GM21529 (cell line): ENCODE measurements around the gene SLC28A2.
"Not testable (repeated sequence)": the region's sequence is repeated elsewhere in the genome, so short reads cannot be mapped to it uniquely, and the experiment has no call there.

ENCODE experiments used
- ATAC-seq: cut with Tn5 transposase; IDR thresholded peaks from one replicate; pipeline ENCODE4 v1.9.1; 2021; ENCODE audit not compliant: unreplicated experiment

SLC28A2 gene, protein sequence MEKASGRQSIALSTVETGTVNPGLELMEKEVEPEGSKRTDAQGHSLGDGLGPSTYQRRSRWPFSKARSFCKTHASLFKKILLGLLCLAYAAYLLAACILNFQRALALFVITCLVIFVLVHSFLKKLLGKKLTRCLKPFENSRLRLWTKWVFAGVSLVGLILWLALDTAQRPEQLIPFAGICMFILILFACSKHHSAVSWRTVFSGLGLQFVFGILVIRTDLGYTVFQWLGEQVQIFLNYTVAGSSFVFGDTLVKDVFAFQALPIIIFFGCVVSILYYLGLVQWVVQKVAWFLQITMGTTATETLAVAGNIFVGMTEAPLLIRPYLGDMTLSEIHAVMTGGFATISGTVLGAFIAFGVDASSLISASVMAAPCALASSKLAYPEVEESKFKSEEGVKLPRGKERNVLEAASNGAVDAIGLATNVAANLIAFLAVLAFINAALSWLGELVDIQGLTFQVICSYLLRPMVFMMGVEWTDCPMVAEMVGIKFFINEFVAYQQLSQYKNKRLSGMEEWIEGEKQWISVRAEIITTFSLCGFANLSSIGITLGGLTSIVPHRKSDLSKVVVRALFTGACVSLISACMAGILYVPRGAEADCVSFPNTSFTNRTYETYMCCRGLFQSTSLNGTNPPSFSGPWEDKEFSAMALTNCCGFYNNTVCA

DNA sequence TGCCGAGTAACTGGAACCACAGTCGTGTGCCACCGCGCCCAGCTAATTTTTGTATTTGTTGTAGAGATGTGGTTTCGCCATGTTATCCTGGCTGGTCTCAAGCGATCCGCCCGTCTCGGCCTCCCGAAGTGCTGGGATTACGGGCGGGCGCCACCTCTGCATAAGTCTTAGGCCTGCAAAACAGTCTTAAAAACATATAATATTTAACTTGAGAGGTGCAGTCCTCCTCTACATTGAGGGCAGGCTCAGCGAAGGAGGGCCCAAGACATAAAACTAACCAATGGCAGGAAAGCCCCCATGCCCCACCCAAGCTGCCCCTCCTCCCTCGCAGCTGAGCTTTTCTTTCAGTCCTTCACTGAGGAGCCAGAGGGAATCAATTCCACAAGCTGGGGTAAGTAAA lies at the start of gene SLC28A2:
Gene SLC28A2 (plus strand): TSS at position 347 of the 400 bp plus-strand sequence. CDS start 982 bp downstream, outside the sequence.
- ATAC-seq, result no peak

DNA sequence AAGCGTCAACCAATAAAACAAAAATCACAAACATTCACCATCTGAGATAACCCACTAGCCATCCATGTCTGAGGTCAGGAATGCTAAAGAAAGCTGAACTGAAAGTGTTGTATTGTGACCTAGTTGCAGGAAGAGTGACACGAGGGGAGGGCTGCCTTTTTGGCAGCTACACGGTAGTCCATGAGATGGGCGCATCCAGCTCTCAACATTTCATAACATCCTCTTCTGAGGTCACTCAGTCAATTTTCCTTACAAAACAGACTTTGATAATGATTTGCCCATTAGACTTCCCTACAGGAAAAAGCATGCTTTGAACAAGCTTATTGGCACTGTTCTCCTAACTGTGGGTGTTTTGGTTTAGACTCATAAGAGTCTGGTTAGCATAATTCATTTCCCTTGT lies 48.9 kb upstream of the SLC28A2 start:
- ATAC-seq, result no peak

DNA sequence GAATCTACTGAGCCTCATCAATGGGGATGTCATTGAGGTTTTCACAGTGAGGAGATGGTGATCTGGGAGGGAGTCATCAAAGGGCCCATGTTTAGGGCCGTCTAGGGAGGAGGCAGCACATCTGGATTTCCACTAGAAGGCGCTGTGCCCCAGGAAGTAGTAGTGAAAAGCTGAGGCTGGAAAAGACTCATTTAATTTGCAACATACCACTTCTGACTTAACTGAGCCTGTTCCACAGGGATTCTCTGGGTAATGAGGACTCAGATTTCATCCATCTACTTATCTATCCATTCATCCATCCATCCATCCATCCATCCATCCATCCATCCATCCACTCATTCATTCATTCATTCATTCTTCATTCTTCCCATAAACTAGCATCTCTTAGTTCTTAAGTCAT lies 46.8 kb upstream of the SLC28A2 start:
- ATAC-seq, result no peak

DNA sequence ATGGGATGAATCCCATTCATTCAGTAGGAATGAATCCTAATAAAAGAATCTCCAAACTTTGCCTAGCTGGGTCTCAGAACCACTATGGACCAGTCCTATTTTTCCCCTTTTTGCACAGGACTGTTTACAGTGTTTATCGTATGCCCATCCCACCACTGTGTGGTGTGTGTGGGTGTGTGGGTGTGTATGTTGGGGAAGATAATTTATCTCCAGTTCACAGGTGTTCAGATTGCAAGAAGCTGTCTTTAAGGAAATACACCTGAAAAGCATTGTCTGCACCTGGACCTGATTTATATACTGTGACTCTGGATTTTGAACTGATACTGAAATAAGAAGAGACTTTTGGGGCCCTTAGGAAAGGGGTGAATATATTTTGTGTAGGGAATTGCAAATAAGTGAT lies 39.5 kb upstream of the SLC28A2 start:
- no peak for ATAC-seq

DNA sequence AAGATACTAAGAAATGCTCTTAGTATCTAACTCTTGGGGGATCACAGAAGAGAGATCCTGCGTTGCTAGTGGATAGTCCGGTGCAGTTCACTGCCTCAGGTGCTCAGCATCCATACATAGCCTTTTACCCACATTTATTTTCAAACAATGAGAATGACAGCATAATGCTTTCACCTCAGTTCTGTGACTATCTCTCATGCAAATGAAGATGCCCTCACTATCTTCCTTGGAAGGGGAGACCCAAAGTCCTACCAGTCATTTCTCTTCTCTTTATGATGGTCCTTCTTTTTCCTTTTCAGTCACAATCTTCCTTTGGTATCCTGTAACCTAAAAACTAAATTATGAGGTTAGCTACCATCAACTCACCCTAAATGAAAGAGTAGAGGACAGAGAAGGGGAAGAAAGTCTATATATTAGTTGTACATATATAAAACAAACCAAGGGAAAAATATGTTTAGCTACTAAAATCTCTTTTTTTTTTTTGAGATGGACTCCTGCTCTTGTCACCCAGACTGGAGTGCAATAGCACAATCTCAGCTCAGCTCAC lies 30.9 kb upstream of the SLC28A2 start:
- ATAC-seq, result no peak

DNA sequence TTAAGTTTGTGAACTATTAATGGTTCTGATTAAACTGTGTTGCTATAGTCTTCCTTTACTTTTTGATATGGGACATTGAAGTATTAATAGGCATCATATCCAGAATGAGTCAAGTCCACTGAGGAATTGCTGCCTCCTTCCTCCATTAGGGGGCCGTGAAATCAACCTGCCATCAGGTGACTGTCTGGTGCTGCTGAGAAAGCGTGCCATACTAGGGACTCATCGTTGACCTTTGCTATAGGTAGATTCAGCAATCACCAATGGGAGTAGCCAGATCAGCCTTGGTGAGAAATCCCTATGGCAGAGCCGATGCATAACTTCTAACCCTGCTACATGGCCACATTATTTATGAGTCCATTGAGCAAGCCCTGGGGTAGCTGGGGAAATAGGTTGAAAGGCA lies 30.1 kb upstream of the SLC28A2 start:
- no peak for ATAC-seq

DNA sequence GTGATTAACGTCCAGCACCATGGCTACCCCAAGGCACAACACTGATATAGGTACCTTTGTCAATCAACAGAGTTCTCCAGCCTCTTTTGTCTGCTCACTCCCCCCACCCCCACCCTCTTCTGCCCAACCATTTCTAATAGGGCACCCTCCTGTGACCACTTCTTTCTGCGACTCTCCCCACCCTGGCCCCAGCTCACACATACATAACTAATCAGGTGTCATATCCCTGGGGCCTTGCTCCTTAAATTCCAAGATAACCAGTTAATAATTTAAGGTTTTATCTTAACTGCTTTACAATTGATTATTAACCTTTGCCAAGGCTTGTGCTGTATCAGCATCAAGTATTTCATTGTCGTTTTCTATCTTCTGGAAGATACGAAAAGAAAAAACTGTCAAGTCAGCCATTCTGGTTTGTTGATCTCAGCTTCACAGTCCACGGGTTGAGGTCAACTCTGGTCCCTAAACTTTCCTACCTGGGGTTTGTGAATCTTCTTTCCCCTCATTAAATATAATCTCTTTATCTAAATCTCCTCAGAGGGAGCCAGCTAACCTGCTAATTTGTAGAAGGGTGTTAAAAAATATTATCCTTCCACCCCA lies 27.3 kb upstream of the SLC28A2 start:
- ATAC-seq, result no peak

DNA sequence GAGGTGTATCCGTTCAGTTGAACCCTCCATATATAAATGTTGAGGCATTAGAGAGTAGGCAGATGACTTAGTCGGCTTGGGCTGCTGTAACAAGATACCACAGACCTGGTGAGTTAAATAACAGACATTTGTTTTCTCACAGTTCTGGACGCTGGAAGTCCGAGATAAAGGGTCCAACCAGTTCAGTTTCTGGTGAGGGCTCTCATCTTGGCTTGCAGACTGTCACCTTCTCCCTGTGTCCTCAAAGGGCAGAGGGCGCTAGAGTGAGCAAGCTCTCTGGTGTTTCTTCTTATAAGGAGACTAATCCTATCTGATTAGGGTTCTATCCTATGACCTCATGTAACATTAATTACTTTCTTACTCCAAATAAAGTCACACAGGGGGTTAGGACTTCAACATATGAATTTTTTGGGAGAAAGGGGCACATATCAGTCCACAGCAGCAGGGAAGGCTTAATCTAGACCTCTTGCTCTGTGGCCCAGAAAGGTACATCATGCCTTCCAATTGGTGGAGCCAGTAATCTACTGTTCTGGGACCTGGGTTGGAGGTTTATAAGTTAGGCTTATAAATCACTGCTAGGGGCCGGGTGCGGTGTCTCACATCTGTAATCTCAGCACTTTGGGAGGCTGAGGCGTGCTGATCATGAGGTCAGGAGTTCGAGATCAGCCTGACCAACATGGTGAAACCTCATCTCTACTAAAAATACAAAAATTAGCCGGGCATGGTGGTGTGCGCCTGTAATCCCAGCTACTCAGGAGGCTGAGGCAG lies 26.3 kb upstream of the SLC28A2 start:
- no peak for ATAC-seq

DNA sequence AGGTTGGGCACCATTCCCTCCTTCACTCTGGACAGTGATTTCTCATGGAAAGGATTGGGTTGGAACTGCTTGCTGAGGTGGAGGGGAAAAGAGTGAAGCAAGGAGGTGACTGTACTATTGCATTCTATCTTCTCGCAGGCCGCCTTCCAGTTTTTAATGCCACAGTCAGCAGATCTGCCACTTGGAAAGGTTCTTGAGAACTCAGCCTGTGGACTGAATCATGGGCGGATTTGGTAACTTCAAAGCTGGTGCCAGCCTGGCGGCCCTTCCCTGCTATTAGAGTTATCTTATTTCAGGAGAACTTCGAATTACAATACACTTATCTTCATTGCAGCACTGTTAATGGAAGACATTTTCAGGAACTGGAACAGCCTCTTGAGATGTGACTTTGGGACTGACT lies 23.1 kb upstream of the SLC28A2 start:
- no peak for ATAC-seq

DNA sequence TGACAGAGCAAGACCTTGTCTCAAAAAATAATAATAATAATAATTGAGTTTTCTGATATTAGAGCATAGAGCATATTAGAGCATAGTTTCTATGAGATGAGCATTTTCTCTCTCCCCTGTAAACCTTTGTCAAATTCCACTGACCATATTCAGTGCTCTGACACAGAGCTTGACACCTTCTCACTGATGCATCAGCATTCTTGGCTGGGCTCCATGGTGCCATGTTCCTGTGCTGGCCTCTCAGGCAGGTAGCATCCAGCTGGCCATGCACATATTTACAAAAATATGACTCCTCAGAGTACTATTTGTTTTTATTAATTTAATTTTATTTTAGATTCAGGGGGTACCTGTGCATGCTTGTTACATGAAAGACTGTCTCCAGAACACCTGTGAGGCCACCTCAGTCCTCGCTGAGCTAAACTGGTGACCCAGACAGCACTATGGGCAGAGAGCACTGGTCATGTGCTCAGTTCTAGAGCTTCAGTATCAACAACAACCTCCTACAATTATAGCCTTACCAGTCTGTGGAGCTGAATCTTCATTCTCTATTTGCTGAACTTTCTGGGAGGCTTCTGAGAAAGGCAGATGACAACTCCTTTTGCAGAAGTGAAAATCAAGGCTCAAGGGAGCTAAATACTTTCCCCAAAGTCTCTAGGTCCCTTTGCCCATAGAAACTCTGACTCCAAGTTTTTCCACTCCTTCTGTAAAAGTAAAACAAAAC lies 21.6 kb upstream of the SLC28A2 start:
- no peak for ATAC-seq

DNA sequence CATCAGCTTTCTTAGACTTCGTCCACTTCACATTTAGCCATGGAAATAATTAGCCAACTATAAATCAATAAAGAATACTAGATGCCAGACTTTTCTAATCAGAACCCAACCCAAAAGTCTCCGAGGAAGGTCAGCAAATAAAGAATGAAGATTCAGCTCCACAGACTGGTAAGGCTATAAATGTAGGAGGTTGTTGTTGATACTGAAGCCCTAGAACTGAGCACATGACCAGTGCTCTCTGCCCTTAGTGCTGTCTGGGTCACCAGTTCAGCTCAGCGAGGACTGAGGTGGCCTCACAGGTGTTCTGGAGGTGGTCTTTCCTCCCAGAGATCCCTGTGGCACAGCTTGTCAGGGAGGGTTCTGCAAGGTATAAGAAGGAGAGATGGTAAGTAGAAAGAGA lies 20.9 kb upstream of the SLC28A2 start:
- no peak for ATAC-seq

DNA sequence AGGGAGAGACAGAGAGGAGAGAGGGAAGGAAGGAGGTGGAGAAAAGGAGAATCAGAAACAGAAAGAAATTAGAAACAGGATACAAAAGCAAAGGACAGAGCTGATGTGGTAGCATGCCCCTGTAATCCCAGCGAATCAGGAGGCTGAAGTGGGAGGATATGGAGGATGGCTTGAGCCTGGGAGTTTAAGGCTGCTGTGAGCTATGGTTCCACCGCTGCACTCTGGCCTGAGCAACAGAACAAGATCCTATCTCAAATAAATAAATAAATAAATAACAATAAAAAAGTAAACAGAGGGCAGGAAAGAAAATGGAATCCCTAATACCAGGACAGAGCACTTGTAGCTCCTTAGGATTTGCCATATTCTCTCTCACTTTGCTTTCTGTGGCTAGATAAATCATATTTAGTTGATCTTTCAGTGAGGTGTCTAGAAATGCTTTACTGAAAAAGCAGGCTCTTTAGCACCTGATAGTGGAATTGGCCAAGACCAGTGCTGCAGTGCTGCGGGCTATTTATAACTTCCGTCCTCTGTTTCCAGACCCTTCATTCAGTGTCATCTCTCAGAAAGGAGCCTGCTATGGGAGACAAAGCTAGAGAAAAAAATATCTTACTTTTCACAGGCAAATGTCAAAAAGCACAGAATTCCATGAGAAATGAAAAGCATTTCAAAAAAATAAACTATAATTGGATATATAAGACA lies 20.0 kb upstream of the SLC28A2 start:
- ATAC-seq, result no peak

DNA sequence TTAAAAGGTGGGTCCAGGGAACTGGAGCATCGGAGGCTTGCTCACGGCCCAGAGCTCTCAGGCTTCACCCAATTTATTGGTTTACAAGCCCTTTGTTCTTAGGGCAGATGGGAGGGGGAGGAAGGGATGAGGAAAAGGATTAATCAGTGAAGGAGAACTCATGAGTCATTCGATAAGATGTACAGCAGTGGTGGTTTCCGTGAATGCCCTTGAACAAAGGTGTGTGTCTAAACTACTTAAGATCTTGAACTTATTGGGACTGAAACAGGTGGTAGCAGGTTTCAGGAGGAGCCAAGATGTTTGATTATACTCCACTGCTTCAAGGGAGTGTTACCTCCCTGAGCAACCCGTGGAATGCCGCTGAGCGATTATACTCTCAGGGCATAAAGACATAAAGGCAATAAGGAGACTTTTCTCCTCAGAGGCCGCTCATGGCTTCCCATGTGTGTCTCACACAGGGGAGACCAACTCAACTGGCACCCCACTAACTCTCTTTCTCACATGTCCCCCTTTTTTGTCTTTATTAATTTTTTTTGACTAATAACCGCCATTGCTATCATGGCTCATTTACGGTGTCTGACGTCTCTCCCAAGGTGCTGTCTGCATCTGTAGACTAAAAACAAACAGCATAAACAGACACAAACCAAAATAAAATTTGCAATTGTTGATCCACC lies 17.3 kb upstream of the SLC28A2 start:
- ATAC-seq, result no peak

DNA sequence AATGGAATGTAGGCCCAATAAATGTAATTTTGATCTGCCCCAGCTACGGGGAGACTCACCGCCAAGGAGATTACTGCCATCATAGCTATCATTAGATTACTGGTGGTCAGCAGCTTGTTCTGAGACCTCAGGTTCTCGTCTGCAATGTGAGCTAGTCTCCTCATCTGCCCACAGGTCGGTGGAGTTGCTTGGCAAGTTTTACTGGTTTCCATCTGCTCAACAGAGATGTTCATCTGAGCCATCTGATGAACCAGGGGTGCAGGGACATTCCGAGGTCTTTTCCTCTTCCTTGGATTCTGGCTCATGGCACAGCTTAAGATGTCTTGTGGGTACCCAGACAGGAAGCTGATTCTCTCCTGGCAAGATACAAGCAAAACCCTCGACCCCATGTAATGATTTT lies 15.2 kb upstream of the SLC28A2 start:
- not testable (repeated sequence) for ATAC-seq

DNA sequence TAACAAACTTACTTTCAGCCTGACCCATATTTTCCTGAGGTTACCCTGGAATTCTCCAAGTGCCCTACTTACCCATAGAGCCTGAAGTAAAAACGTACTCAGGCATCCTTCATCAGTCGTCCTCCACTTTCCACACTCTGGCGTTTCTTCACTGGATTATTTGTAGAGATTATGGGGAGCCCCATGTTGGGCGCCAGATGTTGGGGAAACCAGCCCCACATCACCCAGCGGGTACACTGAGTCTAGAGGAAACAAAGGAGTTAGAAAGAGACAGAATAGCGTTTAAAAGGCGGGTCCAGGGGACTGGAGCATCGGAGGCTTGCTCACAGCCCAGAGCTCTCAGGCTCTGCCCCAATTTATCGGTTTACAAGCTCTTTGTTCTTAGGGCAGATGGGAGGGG lies 9.7 kb upstream of the SLC28A2 start:
- no peak for ATAC-seq

DNA sequence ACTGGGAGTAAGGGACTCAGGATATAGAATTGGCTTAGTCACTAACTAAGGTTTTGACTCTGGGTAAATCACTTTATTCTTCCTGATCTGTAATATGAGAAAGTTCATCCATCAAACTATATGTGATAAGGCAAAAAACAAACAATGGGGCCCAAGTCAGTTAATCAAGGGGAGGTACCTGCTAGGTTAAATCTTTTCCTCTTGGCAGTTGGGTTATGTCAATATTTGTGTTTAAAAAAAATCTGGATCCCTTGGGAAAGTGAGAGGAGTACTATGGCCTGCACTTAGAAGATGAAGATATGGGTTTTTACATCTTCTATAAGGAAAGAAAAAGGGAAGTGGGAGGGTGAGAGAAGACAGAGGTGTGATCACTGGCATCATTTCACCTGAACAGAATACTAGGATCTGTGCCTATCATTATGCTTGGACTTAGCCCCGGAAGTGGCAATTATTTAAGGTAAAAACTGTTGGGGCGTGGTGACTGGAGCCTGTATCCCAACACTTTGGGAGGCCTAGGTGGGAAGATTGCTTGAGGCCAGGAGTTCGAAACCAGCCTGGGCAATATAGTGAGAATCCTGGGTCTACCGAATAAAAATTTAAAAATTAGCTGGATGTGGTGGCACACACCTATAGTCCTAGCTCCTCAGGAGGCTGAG lies 2.8 kb upstream of the SLC28A2 start:
- no peak for ATAC-seq

DNA sequence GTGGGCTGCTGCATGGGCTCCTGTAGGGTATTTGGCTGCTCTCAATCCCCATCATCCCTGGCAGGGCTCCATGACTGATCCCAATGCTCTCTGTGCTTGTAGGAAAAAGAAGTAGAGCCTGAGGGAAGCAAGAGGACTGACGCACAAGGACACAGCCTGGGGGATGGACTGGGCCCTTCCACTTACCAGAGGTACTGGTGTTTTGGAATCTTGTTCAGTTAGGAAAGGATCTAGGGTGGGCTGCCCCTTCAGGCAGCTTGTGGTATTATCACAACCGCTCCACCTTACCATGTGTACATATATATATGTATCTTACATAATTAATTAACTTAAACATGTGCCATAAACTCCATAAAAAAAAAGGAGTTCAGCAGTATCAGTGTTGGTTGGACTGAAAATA lies 1.3 kb downstream of the SLC28A2 start:
- no peak for ATAC-seq

DNA sequence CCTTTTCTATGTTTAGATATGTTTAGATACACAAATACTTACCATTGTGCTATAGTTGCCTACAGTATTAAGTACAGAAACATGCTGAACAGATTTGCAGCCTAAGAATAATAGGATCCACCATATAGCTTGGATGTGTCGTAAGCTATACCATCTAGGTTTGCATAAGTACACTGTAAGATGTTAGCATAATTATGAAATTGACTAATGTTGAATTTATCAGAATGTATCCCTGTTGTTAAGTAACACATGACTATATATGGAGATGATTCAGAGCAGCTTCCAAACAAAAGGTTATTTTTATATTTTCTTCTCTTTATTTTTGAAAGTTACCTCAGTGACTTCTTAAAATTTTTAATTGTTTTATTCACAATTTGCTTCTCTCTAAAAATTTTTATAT lies 2.4 kb downstream of the SLC28A2 start:
- ATAC-seq, result no peak

DNA sequence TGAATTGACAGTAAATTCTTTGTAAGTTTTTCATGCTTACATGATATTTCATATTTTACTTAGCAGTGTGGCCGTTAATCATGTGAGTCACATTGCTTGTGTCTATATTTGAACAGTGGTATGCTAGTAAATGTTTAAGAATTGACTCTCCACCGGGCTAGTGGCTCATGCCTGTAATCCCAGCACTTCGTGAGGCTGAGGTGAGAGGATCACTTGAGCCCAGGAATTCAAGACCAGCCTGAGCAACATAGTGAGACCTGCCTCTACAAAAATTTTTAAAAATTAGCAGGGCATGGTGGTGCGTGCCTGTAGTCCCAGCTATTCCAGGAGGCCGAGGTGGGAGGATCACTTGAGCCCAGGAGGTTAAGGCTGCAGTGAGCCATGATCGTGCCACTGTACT lies 2.8 kb downstream of the SLC28A2 start:
- not testable (repeated sequence) for ATAC-seq
